WTC11 (cell line): ENCODE measurements around the gene CATSPERZ. TPM values are rescaled to one million over a fixed set of nuclear protein-coding genes. Genes with fewer than 3 reads are reported as not detected.

ENCODE experiments used
- ATAC-seq: fragments of 200-7000 bp; cut with Tn5 transposase; 2 replicates; pipeline ENCODE4 v1.10.0; 2021; ENCODE audit warnings: mild to moderate bottlenecking, moderate library complexity
- CTCF ChIA-PET: fragments of 300-600 bp; sonication (Branson Sonifier 250); formaldehyde crosslinking; loops from one replicate; lab custom pipeline; 2021; ENCODE audit warnings: antibody characterized with exemption; lab: Charles Lee
- POLR2A ChIA-PET: fragments of 350-600 bp; sonication (Branson Sonifier 250); formaldehyde crosslinking; loops from one replicate; lab custom pipeline; 2021; ENCODE audit warnings: antibody characterized with exemption; lab: Charles Lee
- DNase-seq: peaks from one replicate; pipeline ENCODE4 v3.0.0; 2021; ENCODE audit warnings: low spot score
- H3K27ac Mint-ChIP-seq: 2 replicates; pipeline ENCODE4 v1.8.0; 2021; ENCODE audit warnings: mixed read lengths
- H3K27me3 Mint-ChIP-seq: 2 replicates; pipeline ENCODE4 v1.8.0; 2021; ENCODE audit warnings: low read depth, mild to moderate bottlenecking, moderate library complexity, mixed read lengths
- H3K36me3 Mint-ChIP-seq: 2 replicates; pipeline ENCODE4 v1.8.0; 2021; ENCODE audit warnings: mixed read lengths
- H3K4me1 Mint-ChIP-seq: 2 replicates; pipeline ENCODE4 v1.8.0; 2022; ENCODE audit warnings: mixed read lengths
- H3K4me3 Mint-ChIP-seq: 2 replicates; pipeline ENCODE4 v1.8.0; 2021; ENCODE audit warnings: mild to moderate bottlenecking, moderate library complexity, mixed read lengths
- H3K9me3 Mint-ChIP-seq: 2 replicates; pipeline ENCODE4 v1.8.0; 2021; ENCODE audit warnings: mixed read lengths
- ERG ChIP-seq: fragments of 250-450 bp; sonication (Bioruptor Pico); IDR thresholded peaks from 2 replicates; pipeline ENCODE4 v1.8.0; 2021; ENCODE audit warnings: mild to moderate bottlenecking
- GABPB1 ChIP-seq: sonication (generic); formaldehyde crosslinking; IDR thresholded peaks from 2 replicates; pipeline ENCODE4 v1.8.1; 2023; ENCODE audit warnings: mild to moderate bottlenecking, missing genetic modification reagents
- JUN ChIP-seq: sonication (generic); formaldehyde crosslinking; IDR thresholded peaks from 2 replicates; pipeline ENCODE4 v1.8.0; 2023; ENCODE audit warnings: mild to moderate bottlenecking, missing genetic modification reagents
- MLX ChIP-seq: sonication (generic); formaldehyde crosslinking; IDR thresholded peaks from 2 replicates; pipeline ENCODE4 v1.8.1; 2023; ENCODE audit warnings: mild to moderate bottlenecking, missing genetic modification reagents, moderate library complexity
- MXD4 ChIP-seq: fragments of 250-450 bp; sonication (Bioruptor Pico); IDR thresholded peaks from 2 replicates; pipeline ENCODE4 v1.8.0; 2021; ENCODE audit warnings: mild to moderate bottlenecking, moderate library complexity, borderline replicate concordance
- PREB ChIP-seq: sonication (generic); formaldehyde crosslinking; IDR thresholded peaks from 2 replicates; pipeline ENCODE4 v1.8.1; 2022; ENCODE audit warnings: mild to moderate bottlenecking, missing genetic modification reagents, moderate library complexity, borderline replicate concordance
- PRRX2 ChIP-seq: fragments of 250-450 bp; sonication (Bioruptor Pico); IDR thresholded peaks from 2 replicates; pipeline ENCODE4 v1.8.0; 2021; ENCODE audit warnings: mild to moderate bottlenecking
- SOX15 ChIP-seq: fragments of 250-450 bp; sonication (Bioruptor Pico); IDR thresholded peaks from 2 replicates; pipeline ENCODE4 v1.9.0; 2021; ENCODE audit warnings: mild to moderate bottlenecking
- ZNF232 ChIP-seq: sonication (generic); formaldehyde crosslinking; IDR thresholded peaks from 2 replicates; pipeline ENCODE4 v1.8.0; 2022; ENCODE audit warnings: mild to moderate bottlenecking, missing genetic modification reagents
- ZNF263 ChIP-seq: sonication (generic); formaldehyde crosslinking; IDR thresholded peaks from 2 replicates; pipeline ENCODE4 v1.8.1; 2022; ENCODE audit warnings: low read depth, mild to moderate bottlenecking, moderate library complexity, missing genetic modification reagents
- ZNF423 ChIP-seq: fragments of 250-450 bp; sonication (Bioruptor Pico); IDR thresholded peaks from 2 replicates; pipeline ENCODE4 v2.1.2; 2022; ENCODE audit warnings: mild to moderate bottlenecking, moderate library complexity
- ZNF512 ChIP-seq: sonication (generic); formaldehyde crosslinking; IDR thresholded peaks from 2 replicates; pipeline ENCODE4 v1.8.1; 2022; ENCODE audit warnings: missing genetic modification reagents, borderline replicate concordance
- ZNF532 ChIP-seq: fragments of 250-450 bp; sonication (Bioruptor Pico); IDR thresholded peaks from 2 replicates; pipeline ENCODE4 v1.9.0; 2021; ENCODE audit warnings: mild to moderate bottlenecking, borderline replicate concordance
- total RNA-seq: library from RNA; stranded (reverse); gene quantifications from 3 replicates; pipeline ENCODE4 v1.2.3, GENCODE V29; 2021
- TF ChIP-seq, protein P1 (sequence below): sonication (generic); formaldehyde crosslinking; IDR thresholded peaks from 2 replicates; pipeline ENCODE4 v1.8.1; 2022; ENCODE audit warnings: low read depth, mild to moderate bottlenecking, moderate library complexity, missing genetic modification reagents, borderline replicate concordance
- TF ChIP-seq, protein P2 (sequence below): sonication (generic); formaldehyde crosslinking; IDR thresholded peaks from 2 replicates; pipeline ENCODE4 v1.8.0; 2022; ENCODE audit warnings: mild to moderate bottlenecking, missing genetic modification reagents
- TF ChIP-seq, protein P3 (sequence below): sonication (generic); formaldehyde crosslinking; IDR thresholded peaks from 2 replicates; pipeline ENCODE4 v1.8.0; 2022; ENCODE audit warnings: missing genetic modification reagents

CATSPERZ gene
- total RNA-seq, 1 experiment from 2014 or later = 2.5 TPM

DNA sequence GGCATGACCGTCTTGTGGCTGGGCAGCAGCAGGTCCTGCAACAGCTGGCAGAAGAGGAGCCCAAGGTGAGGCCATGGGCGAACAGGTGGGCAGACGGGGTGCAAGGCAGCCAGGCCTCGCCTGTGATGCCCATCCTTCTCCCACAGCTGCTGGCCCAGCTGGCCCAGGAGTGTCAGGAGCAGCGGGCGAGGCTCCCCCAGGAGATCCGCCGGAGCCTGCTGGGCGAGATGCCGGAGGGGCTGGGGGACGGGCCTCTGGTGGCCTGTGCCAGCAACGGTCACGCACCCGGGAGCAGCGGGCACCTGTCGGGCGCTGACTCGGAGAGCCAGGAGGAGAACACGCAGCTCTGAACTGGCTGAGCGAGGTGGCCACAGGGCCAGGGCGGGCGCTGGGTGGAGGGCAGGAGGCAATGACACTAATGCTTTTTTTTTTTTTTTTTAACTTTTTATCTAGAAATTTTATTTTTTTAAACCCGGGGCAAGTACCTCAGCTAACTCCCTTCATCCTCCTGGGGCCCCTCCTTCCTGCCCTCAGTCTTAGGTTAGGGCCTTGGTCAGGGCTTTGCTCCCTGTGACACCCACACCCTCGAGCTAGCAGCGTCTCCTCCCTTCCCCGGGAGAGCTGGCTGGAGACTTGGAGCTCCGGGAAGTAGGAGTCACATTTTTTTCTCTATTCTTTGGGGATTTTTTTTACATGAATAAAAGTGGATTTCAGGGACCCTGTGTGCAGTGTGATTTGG, 32.8 kb upstream of the CATSPERZ start (continued):
- TF ChIP-seq ZNF532 (CRISPR knock-in tag) (no peak), ZNF263 (CRISPR knock-in tag) (no peak), ZNF512 (no peak), ZNF423 (CRISPR knock-in tag) (no peak), SOX15 (CRISPR knock-in tag) (no peak), GABPB1 (CRISPR knock-in tag) (no peak), ERG (CRISPR knock-in tag) (no peak), PRRX2 (no peak)
- TF ChIP-seq, protein P1, sequence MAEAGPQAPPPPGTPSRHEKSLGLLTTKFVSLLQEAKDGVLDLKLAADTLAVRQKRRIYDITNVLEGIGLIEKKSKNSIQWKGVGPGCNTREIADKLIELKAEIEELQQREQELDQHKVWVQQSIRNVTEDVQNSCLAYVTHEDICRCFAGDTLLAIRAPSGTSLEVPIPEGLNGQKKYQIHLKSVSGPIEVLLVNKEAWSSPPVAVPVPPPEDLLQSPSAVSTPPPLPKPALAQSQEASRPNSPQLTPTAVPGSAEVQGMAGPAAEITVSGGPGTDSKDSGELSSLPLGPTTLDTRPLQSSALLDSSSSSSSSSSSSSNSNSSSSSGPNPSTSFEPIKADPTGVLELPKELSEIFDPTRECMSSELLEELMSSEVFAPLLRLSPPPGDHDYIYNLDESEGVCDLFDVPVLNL = no peak
- TF ChIP-seq, protein P2, sequence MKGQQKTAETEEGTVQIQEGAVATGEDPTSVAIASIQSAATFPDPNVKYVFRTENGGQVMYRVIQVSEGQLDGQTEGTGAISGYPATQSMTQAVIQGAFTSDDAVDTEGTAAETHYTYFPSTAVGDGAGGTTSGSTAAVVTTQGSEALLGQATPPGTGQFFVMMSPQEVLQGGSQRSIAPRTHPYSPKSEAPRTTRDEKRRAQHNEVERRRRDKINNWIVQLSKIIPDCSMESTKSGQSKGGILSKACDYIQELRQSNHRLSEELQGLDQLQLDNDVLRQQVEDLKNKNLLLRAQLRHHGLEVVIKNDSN (CRISPR knock-in tag) = no peak

- H3K27ac Mint-ChIP-seq = peak overlapping the region; percentile 99
- ChIA-PET POLR2A (interaction anchor here (0.6 to 3.9 kb wide), 10 partner anchors 12 to 84 kb away, joined by 3 to 25 read pairs (median 5); partner anchors contain the start of genes FKBP2, PLCB3, PPP1R14B and PRDX5), CTCF (interaction anchor here (0.5 to 6.2 kb wide), 15 partner anchors 10 to 129 kb away, joined by 3 to 75 read pairs (median 7); partner anchors contain the start of genes BAD, CATSPERZ, ESRRA and FKBP2)
- peaks cover 16% of the 10 kb centered on the region for H3K4me1 Mint-ChIP-seq
- no peaks in the 10 kb centered on the region for H3K27me3 Mint-ChIP-seq
- no peaks in the 10 kb centered on the region for H3K9me3 Mint-ChIP-seq
- peaks cover 17% of the 10 kb centered on the region for H3K36me3 Mint-ChIP-seq
- H3K4me3 Mint-ChIP-seq = peak overlapping the region; percentile 99
- ATAC-seq (no peak), DNase-seq (no peak)
- TF ChIP-seq MLX (CRISPR knock-in tag) (no peak), GABPB1 (CRISPR knock-in tag) (no peak), MXD4 (no peak), JUN (no peak), ZNF232 (CRISPR knock-in tag) (no peak), PREB (CRISPR knock-in tag) (no peak)
- TF ChIP-seq, protein P3, sequence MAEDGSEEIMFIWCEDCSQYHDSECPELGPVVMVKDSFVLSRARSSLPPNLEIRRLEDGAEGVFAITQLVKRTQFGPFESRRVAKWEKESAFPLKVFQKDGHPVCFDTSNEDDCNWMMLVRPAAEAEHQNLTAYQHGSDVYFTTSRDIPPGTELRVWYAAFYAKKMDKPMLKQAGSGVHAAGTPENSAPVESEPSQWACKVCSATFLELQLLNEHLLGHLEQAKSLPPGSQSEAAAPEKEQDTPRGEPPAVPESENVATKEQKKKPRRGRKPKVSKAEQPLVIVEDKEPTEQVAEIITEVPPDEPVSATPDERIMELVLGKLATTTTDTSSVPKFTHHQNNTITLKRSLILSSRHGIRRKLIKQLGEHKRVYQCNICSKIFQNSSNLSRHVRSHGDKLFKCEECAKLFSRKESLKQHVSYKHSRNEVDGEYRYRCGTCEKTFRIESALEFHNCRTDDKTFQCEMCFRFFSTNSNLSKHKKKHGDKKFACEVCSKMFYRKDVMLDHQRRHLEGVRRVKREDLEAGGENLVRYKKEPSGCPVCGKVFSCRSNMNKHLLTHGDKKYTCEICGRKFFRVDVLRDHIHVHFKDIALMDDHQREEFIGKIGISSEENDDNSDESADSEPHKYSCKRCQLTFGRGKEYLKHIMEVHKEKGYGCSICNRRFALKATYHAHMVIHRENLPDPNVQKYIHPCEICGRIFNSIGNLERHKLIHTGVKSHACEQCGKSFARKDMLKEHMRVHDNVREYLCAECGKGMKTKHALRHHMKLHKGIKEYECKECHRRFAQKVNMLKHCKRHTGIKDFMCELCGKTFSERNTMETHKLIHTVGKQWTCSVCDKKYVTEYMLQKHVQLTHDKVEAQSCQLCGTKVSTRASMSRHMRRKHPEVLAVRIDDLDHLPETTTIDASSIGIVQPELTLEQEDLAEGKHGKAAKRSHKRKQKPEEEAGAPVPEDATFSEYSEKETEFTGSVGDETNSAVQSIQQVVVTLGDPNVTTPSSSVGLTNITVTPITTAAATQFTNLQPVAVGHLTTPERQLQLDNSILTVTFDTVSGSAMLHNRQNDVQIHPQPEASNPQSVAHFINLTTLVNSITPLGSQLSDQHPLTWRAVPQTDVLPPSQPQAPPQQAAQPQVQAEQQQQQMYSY (CRISPR knock-in tag) = no peak
These were observed 31.9 kb upstream of the CATSPERZ start for GRCh38 chr11:64268025-64268892.
